Gastroesophageal sphincter (tissue), 4 donors: ENCODE results near the gene C6orf89. TPM values are rescaled to one million over a fixed set of nuclear protein-coding genes. Genes with fewer than 3 reads are reported as not detected.
A peak's percentile ranks its signal among the peaks of the same experiment; 100 is the strongest.

Source experiments
- ATAC-seq: fragments of 150-250 bp; one replicate; pipeline ENCODE4 v1.9.1; 2016; ENCODE audit warnings: mild to moderate bottlenecking, moderate library complexity
- H3K27ac ChIP-seq, 4 donors: fragments of 200-600 bp; sonication (generic) in 3 of 4; 1 replicate in 3 of 4; 2 replicates in 1 of 4; pipeline ENCODE4 v1.5.1; 2016 to 2019
- H3K27me3 ChIP-seq: fragments of 200-600 bp; sonication (generic); one replicate; pipeline ENCODE4 v1.5.1; 2019
- H3K36me3 ChIP-seq, 2 donors: fragments of 200-600 bp; sonication (generic); one replicate each; pipeline ENCODE4 v1.5.1; 2019; ENCODE audit warnings: control low read depth in 1 of 2
- H3K4me1 ChIP-seq, 3 donors: fragments of 200-600 bp; sonication (generic); 1 replicate in 2 of 3; 2 replicates in 1 of 3; pipeline ENCODE4 v1.5.1; 2016 to 2019; ENCODE audit warnings: control low read depth in 2 of 3
- H3K4me3 ChIP-seq, 2 donors: fragments of 200-600 bp; sonication (generic); one replicate each; pipeline ENCODE4 v1.5.1; 2019; ENCODE audit warnings: mild to moderate bottlenecking in 1 of 2, moderate library complexity in 1 of 2
- H3K9me3 ChIP-seq, 3 donors: fragments of 200-600 bp; sonication (generic); one replicate each; pipeline ENCODE4 v1.5.1; 2017 to 2019; ENCODE audit warnings: control low read depth in 2 of 3
- CTCF ChIP-seq, 4 experiments: fragments of 200-600 bp in 2 of 4; fragments of 450-650 bp in 2 of 4; sonication (generic) in 1 of 4; IDR thresholded peaks; one replicate each; pipeline ENCODE4 v1.5.1; 2017 to 2019; ENCODE audit warnings: antibody characterized with exemption in 4 of 4, mild to moderate bottlenecking in 2 of 4, moderate library complexity in 2 of 4
- EP300 ChIP-seq: sonication (generic); formaldehyde crosslinking; IDR thresholded peaks from one replicate; pipeline ENCODE4 v1.6.1; 2017; ENCODE audit warnings: antibody characterized with exemption, mild to moderate bottlenecking
- POLR2A ChIP-seq, 2 donors: fragments of 450-650 bp; IDR thresholded peaks; one replicate each; pipeline ENCODE4 v1.6.1; 2017; ENCODE audit warnings: antibody characterized with exemption in 2 of 2, mild to moderate bottlenecking in 2 of 2, moderate library complexity in 1 of 2
- POLR2AphosphoS5 ChIP-seq: sonication (generic); formaldehyde crosslinking; IDR thresholded peaks from one replicate; pipeline ENCODE4 v1.6.1; 2017; ENCODE audit warnings: antibody characterized with exemption
- WGBS, 2 donors: methylation state at CpG; one replicate each; pipeline ENCODE4 v1.1.5; 2018; ENCODE audit warnings: low coverage in 1 of 2; 5-methylcytosine and 5-hydroxymethylcytosine counted together
- total RNA-seq, 4 donors: library from RNA; depleted of rRNA; stranded (reverse); fragments of >200 nt; gene quantifications; one replicate each; pipeline ENCODE4 v1.1.0, GENCODE V29; 2016

The C6orf89 gene
- total RNA-seq, 4 donors from 2014 or later = 62.1 to 73.8 (median 69.8) TPM

- WGBS, 2 donors = 16 to 25% methylated on average over 5 of the region's 5 CpGs
- Histone ChIP-seq H3K4me1 (peaks cover 0 to 39% (median 24%) of the 10 kb centered on the region in 3 donors), H3K9me3 (no peaks in the 10 kb centered on the region), H3K36me3 (peaks cover 0 to 16% of the 10 kb centered on the region in 2 donors), H3K27ac (peak overlapping the region in 2 of 4 donors; percentile 35 to 44), H3K27me3 (no peaks in the 10 kb centered on the region), H3K4me3 (no peak overlapping the region)
- ATAC-seq = peak; percentile 34
- peak; percentile 38 for TF ChIP-seq POLR2AphosphoS5
- no peak for TF ChIP-seq POLR2A (IDR thresholded peaks at IDR 0.05)
Observed at GRCh38 chr6:36929607-36930006, 43.9 kb downstream of the C6orf89 start.

GRCh38 chr6:36930483-36930882 is 44.7 kb downstream of the C6orf89 start:
- peaks cover 0 to 39% (median 24%) of the 10 kb centered on the region in 3 donors for H3K4me1 ChIP-seq

GRCh38 chr6:36933102-36933501 is 47.4 kb downstream of the C6orf89 start:
- Histone ChIP-seq H3K27me3 (no peaks in the 10 kb centered on the region), H3K36me3 (no peaks in the 10 kb centered on the region), H3K9me3 (no peaks in the 10 kb centered on the region), H3K27ac (no peak overlapping the region), H3K4me1 (peaks cover 0 to 23% (median 17%) of the 10 kb centered on the region in 3 donors), H3K4me3 (no peak overlapping the region)
- TF ChIP-seq CTCF (IDR thresholded peaks at IDR 0.05) = no peak
- no peak for TF ChIP-seq POLR2AphosphoS5
- TF ChIP-seq EP300 = no peak
- TF ChIP-seq POLR2A (IDR thresholded peaks at IDR 0.05) = no peak
- WGBS, 2 donors = 87 to 89% methylated on average over 1 to 2 of the region's 2 CpGs
- ATAC-seq = no peak

More at GRCh38 chr6:36930483-36930882, 44.7 kb downstream of the C6orf89 start:
- Histone ChIP-seq H3K4me3 (no peak overlapping the region), H3K9me3 (no peaks in the 10 kb centered on the region), H3K36me3 (peaks cover 0 to 8% of the 10 kb centered on the region in 2 donors), H3K27me3 (no peaks in the 10 kb centered on the region), H3K27ac (peak overlapping the region in 2 of 4 donors; percentile 33 to 44)
- peak; percentile 46 for ATAC-seq
- WGBS, 2 donors = 70 to 89% methylated on average over 2 to 4 of the region's 4 CpGs
- TF ChIP-seq POLR2A (IDR thresholded peaks at IDR 0.05) (no peak), POLR2AphosphoS5 (no peak), CTCF (IDR thresholded peaks at IDR 0.05) (no peak), EP300 (no peak)

- H3K27me3 ChIP-seq = no peaks in the 10 kb centered on the region
- H3K9me3 ChIP-seq = no peaks in the 10 kb centered on the region
- no peak overlapping the region for H3K4me3 ChIP-seq
- H3K4me1 ChIP-seq = peaks cover 0 to 19% (median 13%) of the 10 kb centered on the region in 3 donors
- H3K27ac ChIP-seq = no peak overlapping the region
- 85 to 96% methylated on average over 4 of the region's 4 CpGs for WGBS, 2 donors
- ATAC-seq = no peak
- no peaks in the 10 kb centered on the region for H3K36me3 ChIP-seq
- TF ChIP-seq POLR2AphosphoS5 (no peak), POLR2A (IDR thresholded peaks at IDR 0.05) (no peak), CTCF (IDR thresholded peaks at IDR 0.05) (no peak), EP300 (no peak)
Observed at GRCh38 chr6:36933519-36933918, 47.8 kb downstream of the C6orf89 start.

GRCh38 chr6:36934901-36935300 is 49.1 kb downstream of the C6orf89 start:
- Histone ChIP-seq H3K4me3 (no peak overlapping the region), H3K27ac (no peak overlapping the region), H3K9me3 (no peaks in the 10 kb centered on the region), H3K27me3 (no peaks in the 10 kb centered on the region), H3K36me3 (no peaks in the 10 kb centered on the region), H3K4me1 (peaks cover 0 to 5% (median 3%) of the 10 kb centered on the region in 3 donors)
- no peak for TF ChIP-seq EP300
- TF ChIP-seq CTCF (IDR thresholded peaks at IDR 0.05) = no peak
- TF ChIP-seq POLR2AphosphoS5 = no peak
- no peak for TF ChIP-seq POLR2A (IDR thresholded peaks at IDR 0.05)
- ATAC-seq = no peak
- WGBS, 2 donors = 87 to 91% methylated on average over 5 to 7 of the region's 7 CpGs
